Erythroblast (primary cell): ENCODE data around the gene WDFY2.

ENCODE experiments used
- GATA1 ChIP-seq: IDR thresholded peaks from 2 replicates; pipeline ENCODE4 v1.6.1; 2011; ENCODE audit warnings: low read depth, mild to moderate bottlenecking, control low read depth, low read length, moderate library complexity
- POLR2A ChIP-seq: IDR thresholded peaks from 2 replicates; pipeline ENCODE4 v1.6.1; 2011; ENCODE audit warnings: mild to moderate bottlenecking, low read length

DNA sequence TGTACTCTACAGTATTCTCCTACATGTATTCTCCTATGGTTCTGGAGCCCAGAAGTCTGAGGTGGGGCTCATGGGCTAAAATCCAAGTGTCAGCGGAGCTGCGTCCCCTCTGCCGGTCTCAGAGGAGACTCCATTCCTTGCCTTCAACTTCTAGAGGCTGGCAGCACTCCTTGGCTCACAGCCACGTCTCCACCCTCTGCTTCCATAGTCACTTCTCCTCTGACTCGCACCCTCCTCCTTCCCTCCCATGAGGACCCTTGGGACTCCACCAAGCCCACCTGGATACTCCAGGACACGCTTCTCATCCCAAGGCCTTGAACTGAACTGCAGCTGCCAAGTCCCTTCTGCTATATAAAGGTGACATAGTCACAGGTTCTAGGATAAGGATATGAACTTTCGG, 191.9 kb downstream of the WDFY2 start:
- TF ChIP-seq POLR2A: no peak
- no peak for TF ChIP-seq GATA1
